ENCODE measurements around the gene NR6A1.

DNA sequence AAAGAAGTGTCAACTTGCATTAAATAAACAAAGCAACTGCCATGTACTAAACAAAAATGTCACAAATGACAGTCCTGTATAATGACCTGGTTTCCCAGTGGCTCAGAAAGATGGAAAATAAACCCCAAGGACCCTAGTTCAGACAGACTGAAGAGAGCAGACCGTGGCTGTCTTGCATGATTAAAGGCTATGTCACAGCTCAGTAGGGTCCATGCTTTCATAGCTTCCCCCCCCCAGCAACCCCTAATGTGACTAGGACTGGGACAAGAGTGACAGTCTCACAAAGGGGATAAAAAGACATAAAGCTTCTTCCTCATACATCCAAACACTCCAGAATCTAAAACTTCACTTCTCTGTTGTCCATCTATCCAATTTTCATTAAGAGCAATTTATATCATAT, 113.6 kb downstream of the NR6A1 start:
- TF ChIP-seq, protein P1, sequence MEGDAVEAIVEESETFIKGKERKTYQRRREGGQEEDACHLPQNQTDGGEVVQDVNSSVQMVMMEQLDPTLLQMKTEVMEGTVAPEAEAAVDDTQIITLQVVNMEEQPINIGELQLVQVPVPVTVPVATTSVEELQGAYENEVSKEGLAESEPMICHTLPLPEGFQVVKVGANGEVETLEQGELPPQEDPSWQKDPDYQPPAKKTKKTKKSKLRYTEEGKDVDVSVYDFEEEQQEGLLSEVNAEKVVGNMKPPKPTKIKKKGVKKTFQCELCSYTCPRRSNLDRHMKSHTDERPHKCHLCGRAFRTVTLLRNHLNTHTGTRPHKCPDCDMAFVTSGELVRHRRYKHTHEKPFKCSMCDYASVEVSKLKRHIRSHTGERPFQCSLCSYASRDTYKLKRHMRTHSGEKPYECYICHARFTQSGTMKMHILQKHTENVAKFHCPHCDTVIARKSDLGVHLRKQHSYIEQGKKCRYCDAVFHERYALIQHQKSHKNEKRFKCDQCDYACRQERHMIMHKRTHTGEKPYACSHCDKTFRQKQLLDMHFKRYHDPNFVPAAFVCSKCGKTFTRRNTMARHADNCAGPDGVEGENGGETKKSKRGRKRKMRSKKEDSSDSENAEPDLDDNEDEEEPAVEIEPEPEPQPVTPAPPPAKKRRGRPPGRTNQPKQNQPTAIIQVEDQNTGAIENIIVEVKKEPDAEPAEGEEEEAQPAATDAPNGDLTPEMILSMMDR (IDR thresholded peaks at IDR 0.05; ENCODE audit: poor library complexity, severe bottlenecking): no peak
- TF ChIP-seq, protein P2, sequence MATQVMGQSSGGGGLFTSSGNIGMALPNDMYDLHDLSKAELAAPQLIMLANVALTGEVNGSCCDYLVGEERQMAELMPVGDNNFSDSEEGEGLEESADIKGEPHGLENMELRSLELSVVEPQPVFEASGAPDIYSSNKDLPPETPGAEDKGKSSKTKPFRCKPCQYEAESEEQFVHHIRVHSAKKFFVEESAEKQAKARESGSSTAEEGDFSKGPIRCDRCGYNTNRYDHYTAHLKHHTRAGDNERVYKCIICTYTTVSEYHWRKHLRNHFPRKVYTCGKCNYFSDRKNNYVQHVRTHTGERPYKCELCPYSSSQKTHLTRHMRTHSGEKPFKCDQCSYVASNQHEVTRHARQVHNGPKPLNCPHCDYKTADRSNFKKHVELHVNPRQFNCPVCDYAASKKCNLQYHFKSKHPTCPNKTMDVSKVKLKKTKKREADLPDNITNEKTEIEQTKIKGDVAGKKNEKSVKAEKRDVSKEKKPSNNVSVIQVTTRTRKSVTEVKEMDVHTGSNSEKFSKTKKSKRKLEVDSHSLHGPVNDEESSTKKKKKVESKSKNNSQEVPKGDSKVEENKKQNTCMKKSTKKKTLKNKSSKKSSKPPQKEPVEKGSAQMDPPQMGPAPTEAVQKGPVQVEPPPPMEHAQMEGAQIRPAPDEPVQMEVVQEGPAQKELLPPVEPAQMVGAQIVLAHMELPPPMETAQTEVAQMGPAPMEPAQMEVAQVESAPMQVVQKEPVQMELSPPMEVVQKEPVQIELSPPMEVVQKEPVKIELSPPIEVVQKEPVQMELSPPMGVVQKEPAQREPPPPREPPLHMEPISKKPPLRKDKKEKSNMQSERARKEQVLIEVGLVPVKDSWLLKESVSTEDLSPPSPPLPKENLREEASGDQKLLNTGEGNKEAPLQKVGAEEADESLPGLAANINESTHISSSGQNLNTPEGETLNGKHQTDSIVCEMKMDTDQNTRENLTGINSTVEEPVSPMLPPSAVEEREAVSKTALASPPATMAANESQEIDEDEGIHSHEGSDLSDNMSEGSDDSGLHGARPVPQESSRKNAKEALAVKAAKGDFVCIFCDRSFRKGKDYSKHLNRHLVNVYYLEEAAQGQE (IDR thresholded peaks at IDR 0.05; ENCODE audit: borderline replicate concordance): no peak
- TF ChIP-seq RAD21 (conservative IDR thresholded peaks at IDR 0.05): no peak
- TF ChIP-seq EZH2 (IDR thresholded peaks at IDR 0.05; ENCODE audit: borderline replicate concordance, insufficient read depth, low read length, poor library complexity, severe bottlenecking): no peak
- TF ChIP-seq EP300 (conservative IDR thresholded peaks at IDR 0.05; ENCODE audit: poor library complexity, severe bottlenecking): no peak
